ENCODE results near the gene MXRA8.
A peak's percentile ranks its signal among the peaks of the same experiment; 100 is the strongest.

MXRA8 gene

DNA sequence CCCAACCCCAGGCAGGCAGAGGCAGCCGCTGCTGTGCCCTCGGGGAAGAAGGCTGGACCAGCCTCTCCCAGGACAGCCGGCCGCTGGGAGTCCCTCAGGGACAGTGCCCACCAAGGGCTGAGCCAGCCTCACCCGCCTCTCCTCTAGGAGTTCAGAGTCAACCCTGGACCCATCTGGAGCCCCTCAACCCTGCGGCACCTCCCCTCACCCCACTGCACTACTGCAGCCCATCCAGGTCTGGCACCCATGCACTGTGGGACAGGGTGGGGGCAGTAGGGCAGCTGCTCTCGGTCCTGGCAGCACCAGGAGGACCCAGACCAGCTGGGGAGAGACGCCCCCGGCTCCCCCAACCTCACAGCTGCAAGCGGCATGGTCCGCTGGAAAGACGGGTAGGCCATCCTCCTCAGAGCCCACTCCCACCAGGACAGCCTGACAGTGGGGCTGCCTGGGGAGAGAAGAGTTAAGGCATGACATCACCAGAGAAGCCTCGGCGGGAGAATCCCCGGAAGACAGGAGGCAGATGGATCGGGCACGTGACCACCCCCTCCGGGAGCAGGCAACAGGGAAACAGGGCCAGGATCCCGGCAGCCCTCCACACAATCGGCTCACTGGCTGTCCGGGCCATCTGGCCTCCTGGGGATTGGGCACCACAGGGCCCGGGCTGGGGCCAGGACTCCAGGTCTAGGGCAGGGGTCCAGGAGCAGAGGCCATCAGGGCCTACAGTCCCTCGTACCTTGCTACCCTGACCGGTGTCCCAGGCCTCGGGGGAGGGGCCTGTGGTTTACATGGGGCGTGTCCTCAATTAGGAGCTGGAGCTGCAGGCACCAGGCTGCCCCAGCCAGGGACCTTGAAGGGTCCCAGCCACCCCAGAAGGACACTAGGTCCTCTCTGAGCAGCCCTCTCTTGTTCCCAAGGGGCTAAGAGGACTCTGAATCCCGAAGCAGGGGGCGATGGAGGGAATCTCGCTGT, 53.7 kb downstream of the MXRA8 start:
- H3K27ac ChIP-seq, result peak overlapping the region; percentile 96
- TF ChIP-seq, protein P1, sequence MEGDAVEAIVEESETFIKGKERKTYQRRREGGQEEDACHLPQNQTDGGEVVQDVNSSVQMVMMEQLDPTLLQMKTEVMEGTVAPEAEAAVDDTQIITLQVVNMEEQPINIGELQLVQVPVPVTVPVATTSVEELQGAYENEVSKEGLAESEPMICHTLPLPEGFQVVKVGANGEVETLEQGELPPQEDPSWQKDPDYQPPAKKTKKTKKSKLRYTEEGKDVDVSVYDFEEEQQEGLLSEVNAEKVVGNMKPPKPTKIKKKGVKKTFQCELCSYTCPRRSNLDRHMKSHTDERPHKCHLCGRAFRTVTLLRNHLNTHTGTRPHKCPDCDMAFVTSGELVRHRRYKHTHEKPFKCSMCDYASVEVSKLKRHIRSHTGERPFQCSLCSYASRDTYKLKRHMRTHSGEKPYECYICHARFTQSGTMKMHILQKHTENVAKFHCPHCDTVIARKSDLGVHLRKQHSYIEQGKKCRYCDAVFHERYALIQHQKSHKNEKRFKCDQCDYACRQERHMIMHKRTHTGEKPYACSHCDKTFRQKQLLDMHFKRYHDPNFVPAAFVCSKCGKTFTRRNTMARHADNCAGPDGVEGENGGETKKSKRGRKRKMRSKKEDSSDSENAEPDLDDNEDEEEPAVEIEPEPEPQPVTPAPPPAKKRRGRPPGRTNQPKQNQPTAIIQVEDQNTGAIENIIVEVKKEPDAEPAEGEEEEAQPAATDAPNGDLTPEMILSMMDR (conservative IDR thresholded peaks at IDR 0.05), result no peak

DNA sequence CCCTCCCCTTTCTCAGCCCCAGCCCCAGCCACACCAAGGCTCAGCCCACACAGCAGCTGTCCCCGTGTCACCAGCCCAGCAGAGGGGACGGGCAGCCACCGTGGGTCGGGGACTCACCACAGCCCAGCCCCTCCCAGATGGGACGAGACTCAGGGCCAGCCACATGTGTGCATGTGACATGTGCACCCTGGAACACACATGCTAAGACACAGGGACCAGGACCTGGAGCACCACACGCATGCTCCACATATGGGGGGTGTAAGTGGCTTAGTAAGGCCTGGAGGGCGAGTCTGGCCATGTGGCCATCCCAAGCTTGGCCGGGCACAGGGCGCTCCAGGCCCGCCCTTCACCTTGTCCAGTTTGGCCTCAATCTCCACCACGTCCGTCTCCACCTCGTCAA, 54.6 kb downstream of the MXRA8 start:
- TF ChIP-seq, protein P1 (conservative IDR thresholded peaks at IDR 0.05), result no peak
- H3K27ac ChIP-seq, result 0 out of 2 replicates have a peak overlapping the region, but pooled peaks have one; percentile 96

DNA sequence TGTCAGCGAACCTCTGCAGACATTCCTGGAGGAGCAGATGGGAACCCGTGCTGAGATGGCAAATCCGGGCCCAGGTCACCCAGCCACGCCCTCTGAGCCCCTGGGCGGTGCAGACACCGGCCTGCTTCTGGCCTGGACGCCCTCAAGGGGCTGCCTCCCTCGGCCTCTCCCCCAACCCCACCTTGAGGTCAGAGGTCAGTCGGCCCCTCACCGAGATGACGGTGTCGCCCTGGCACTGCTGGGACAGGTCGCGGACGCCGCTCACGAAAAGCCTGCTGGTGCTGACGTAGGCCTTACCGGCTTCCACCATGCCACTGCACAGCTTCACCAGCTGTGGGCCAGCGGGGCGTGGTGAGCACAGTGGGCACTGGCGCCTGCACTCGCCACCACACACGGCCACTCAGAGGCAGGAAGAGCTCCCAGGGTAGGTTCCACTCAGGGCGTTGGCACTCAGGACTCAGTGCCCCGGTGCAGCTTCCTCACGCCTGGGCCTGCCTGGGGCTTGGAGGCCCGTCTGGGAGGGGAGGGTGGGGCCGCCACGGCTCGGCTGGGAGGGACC, 55.3 kb downstream of the MXRA8 start:
- TF ChIP-seq, protein P1 (conservative IDR thresholded peaks at IDR 0.05), result no peak
- H3K27ac ChIP-seq, result no peak overlapping the region

Measured in VCaP (cell line).